ELF-1 (cell line): Measurements from ENCODE around the gene P4HA2.

ENCODE experiments used
- DNase-seq: peaks from one replicate; pipeline ENCODE4 v3.0.0-alpha.2; 2016; ENCODE audit warnings: low read depth, low spot score

Gene P4HA2

GRCh38 chr5:132224716-132225115 is 2.9 kb downstream of the P4HA2 start:
- no peak for DNase-seq

GRCh38 chr5:132223861-132224260 is 3.8 kb downstream of the P4HA2 start:
- DNase-seq: no peak

- DNase-seq: no peak
Measured at GRCh38 chr5:132222649-132223038, 5.0 kb downstream of the P4HA2 start.

- DNase-seq: no peak
Measured at GRCh38 chr5:132221781-132222648, 5.6 kb downstream of the P4HA2 start.

- no peak for DNase-seq
Measured at GRCh38 chr5:132220491-132220890, 7.2 kb downstream of the P4HA2 start.

GRCh38 chr5:132219981-132220380 is 7.7 kb downstream of the P4HA2 start:
- no peak for DNase-seq

GRCh38 chr5:132219289-132219970 is 8.2 kb downstream of the P4HA2 start:
- no peak for DNase-seq

- DNase-seq: no peak
Measured at GRCh38 chr5:132218321-132218720, 9.3 kb downstream of the P4HA2 start.

GRCh38 chr5:132215329-132215728 is 12.3 kb downstream of the P4HA2 start:
- DNase-seq: peak; percentile 15

GRCh38 chr5:132214491-132214890 is 13.2 kb downstream of the P4HA2 start:
- DNase-seq: no peak

- DNase-seq: no peak
Measured at GRCh38 chr5:132213666-132214065, 14.0 kb downstream of the P4HA2 start.

GRCh38 chr5:132211787-132212186 is 15.9 kb downstream of the P4HA2 start:
- no peak for DNase-seq

- DNase-seq: no peak
Measured at GRCh38 chr5:132210944-132211343, 16.7 kb downstream of the P4HA2 start.

- DNase-seq: no peak
Measured at GRCh38 chr5:132209901-132210545, 17.6 kb downstream of the P4HA2 start.

- no peak for DNase-seq
Measured at GRCh38 chr5:132209131-132209530, 18.5 kb downstream of the P4HA2 start.

GRCh38 chr5:132207778-132208177 is 19.9 kb downstream of the P4HA2 start:
- DNase-seq: peak; percentile 43

- DNase-seq: no peak
Measured at GRCh38 chr5:132206782-132207181, 20.9 kb downstream of the P4HA2 start.

GRCh38 chr5:132205385-132206125 is 22.1 kb downstream of the P4HA2 start:
- DNase-seq: no peak

- no peak for DNase-seq
Measured at GRCh38 chr5:132204371-132205135, 23.1 kb downstream of the P4HA2 start.

- DNase-seq: no peak
Measured at GRCh38 chr5:132203916-132204315, 23.7 kb downstream of the P4HA2 start.

- DNase-seq: no peak
Measured at GRCh38 chr5:132203464-132203818, 24.2 kb downstream of the P4HA2 start.
